M059J (cell line): ENCODE data around the gene CFAP46. TPM values are rescaled to one million over a fixed set of nuclear protein-coding genes. Genes with fewer than 3 reads are reported as not detected.
"Not testable (repeated sequence)": the region's sequence is repeated elsewhere in the genome, so short reads cannot be mapped to it uniquely, and the experiment has no call there.

Experiments used
- DNase-seq: peaks from one replicate; pipeline ENCODE4 v3.0.0-alpha.2; 2012; ENCODE audit warnings: low read depth
- total RNA-seq: library from RNA; depleted of rRNA; stranded (reverse); fragments of >200 nt; shearing (Covaris generic); gene quantifications from 2 replicates; pipeline ENCODE4 v1.2.3, GENCODE V29; 2014

The CFAP46 gene
- total RNA-seq, 1 experiment from 2014 or later = not detected

DNA sequence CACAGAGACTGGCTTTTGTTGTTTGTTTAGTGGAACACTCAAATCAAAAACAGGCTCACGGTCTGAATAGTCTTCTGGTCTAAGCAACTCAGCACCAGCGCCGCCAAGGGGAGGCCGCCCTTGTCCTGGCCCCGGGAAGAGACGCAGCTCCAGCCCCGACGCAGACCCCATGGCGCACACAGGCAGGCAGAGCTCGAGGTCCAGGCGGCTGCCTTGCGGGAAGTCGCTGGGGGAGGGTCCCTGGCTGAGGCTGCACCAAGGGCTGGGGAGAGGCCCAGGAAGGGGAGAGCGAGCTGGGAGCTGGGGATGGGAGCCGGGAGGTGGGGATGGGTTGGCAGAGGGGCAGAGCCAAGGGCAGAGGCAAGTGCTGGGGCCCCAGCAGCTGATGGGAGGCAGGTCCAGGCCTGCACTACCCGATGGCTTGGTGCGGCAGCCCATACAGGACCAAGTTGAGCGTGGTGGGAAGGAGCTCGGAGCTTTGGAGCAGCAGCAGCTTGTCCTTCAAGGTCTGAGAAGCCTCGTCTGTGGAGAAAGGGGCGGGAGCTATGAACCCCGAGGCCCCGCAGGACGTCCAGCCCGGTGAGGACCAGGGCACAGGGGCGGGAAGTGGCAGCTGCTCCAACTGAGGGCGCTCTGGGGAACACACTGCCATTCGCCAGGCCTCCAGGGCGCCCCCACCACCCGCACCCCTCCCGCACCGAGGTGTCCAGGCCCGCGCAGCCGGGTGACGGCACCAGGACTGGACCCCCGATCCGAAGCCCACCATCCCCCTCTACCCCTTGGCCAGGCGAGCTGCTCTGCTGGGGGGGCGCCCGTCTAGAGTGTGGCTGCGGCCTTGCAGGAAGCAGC lies 133.8 kb downstream of the CFAP46 start:
- DNase-seq = no peak

DNA sequence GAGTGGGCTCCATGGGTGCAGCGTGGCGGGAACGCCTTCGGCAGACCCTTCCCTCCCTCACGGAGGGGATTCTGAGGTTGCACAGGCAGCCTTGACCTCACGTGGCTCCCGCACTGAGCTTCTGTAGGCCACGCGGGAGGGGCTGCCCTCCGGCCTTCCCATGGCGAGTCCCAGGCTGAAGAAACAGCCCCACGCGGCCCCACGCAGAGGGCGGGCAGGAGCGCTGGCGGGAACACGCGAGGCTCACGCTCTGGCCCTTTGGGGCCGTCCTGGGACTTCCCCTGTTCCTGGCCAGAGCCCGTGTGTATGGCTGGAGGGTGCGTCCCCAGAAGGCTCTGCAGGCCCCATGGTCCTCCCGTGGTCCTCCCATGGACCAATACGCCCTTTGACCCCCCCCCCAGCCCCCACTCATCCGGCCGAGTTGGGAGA lies 134.7 kb downstream of the CFAP46 start:
- no peak for DNase-seq

GRCh38 chr10:132806561-132807003 lies 135.8 kb downstream of the CFAP46 start:
- DNase-seq = no peak

DNA sequence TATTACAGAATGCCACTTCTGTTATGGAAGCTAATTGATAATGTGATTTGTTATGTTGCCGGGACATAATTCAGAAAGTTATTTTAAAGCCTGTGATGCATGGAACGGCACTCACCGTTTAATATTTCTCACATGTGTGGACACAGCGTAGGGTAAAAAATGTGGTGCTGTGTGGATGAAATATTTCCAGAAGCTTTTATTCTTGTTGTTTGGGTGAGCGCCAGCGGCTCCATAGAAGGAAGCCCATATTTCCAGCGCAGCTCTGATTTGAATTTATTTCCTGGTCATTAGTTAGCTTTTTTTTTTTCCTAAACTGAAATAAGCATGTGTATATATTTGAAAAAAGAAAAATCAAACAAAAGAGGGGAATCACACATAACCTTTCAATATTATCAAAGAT lies 136.3 kb downstream of the CFAP46 start:
- DNase-seq = no peak

GRCh38 chr10:132805599-132805998 lies 136.8 kb downstream of the CFAP46 start:
- DNase-seq = no peak

DNA sequence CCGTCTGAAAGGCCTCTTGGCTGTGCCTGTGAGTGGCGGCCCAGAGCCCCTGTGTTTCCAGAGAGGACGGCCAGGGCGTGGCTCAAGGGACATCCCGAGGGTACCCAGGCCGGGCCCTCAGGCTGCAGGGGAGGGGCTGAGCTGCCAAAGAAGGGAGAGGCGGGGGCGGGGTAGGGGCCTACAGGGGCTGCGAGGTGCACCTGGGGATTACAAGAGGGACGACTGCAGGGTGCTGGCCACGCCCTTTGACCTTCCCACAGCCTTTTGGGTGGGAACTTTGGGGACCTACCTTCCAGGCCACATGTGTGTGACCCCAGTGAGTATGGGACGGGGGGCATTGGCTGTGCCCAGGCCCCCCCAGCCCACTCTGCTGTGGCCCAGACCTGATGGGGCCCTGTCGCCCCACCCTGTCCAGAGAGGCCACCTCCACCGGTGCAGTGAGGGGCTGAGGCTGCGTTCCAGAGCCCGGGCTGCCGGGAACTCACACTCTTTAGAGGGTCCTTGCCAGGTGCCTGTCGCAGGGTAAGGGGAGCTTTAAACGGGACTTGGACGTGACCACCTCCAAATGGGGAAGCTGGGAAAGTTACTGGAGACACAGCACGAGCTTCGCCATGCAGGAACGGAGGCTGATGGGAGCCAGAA lies 137.5 kb downstream of the CFAP46 start:
- no peak for DNase-seq

GRCh38 chr10:132804287-132804686 lies 138.1 kb downstream of the CFAP46 start:
- no peak for DNase-seq

GRCh38 chr10:132803416-132804210 lies 138.8 kb downstream of the CFAP46 start:
- no peak for DNase-seq

- no peak for DNase-seq
These were observed 139.6 kb downstream of the CFAP46 start for GRCh38 chr10:132802694-132803320.

DNA sequence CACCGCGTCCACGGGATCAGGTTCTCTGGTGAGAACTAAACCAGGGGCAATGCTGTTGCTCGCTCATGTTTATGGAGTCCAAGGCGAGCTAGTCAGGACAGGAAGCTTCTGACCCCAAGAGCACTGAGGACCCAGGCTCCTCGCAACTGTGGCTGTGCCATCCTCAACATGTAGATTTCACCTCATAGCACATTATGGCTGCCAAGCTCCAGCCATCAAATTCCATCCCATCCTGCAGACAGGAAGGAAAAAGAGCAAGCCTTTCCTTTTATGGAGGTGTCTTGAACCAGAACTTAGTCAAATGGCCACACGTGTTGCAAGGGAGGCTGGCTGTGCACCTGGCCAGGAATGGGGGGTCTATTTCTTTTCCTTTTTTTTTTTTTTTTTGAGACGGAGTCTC lies 140.3 kb downstream of the CFAP46 start:
- no peak for DNase-seq

- DNase-seq = no peak
These were observed 142.5 kb downstream of the CFAP46 start for GRCh38 chr10:132799865-132800264.

GRCh38 chr10:132798876-132799275 lies 143.5 kb downstream of the CFAP46 start:
- no peak for DNase-seq

DNA sequence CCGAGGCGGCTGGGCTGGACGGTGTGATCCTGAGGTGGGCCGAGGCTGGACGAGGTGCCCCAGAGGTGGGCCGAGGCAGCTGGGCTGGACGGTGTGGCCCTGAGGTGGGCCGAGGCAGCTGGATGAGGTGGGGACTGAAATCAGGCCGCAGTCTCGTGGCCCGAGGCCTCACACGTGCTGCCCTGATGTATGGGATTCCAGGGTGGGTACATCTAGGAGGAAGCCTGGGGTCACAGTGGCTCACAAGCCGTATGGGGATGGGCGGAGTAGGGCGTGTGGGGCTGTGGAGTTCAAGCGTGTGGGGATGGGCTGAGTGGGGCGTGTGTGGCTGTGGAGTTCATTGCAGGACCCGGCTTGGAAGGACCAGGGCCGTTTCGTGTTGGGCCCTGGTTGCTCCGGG lies 144.0 kb downstream of the CFAP46 start:
- no peak for DNase-seq

DNA sequence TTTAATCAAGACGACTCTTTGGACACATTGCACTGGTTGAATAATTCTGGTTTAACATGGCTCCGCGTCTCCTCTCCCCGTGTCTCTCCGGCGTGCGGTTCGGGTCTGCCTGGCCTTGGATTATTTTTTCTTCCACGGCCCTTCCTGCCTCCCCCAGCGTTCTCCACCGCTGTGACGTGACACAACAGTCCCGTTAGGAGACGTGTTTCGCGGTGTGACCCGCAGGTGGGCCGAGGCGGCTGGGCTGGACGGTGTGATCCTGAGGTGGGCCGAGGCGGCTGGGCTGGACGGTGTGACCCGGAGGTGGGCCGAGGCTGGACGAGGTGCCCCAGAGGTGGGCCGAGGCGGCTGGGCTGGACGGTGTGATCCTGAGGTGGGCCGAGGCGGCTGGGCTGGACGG lies 144.4 kb downstream of the CFAP46 start:
- not testable (repeated sequence) for DNase-seq

GRCh38 chr10:132796846-132797245 lies 145.5 kb downstream of the CFAP46 start:
- no peak for DNase-seq

GRCh38 chr10:132793871-132794849 lies 148.2 kb downstream of the CFAP46 start:
- no peak for DNase-seq

DNA sequence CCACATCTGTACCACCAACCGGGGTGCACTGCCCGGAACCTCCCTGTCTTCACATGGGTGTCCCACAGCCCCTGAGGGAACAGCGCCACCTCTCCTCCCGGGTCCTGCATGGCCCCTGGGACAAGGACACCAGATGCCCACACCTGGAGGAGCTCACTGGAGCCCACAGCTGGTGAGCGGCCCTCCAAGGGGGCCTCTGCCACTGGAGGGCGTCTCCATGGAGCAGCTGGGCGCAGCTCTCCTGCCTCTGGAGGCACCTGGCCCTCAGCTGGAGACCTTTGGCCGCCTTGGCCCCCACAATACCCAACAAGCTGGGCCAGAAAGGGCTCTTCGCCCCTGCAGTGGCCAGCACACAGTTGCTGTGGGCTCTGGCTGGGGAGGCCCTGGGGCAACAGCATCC lies 149.2 kb downstream of the CFAP46 start:
- DNase-seq = no peak

- no peak for DNase-seq
These were observed 149.6 kb downstream of the CFAP46 start for GRCh38 chr10:132792796-132793195.

DNA sequence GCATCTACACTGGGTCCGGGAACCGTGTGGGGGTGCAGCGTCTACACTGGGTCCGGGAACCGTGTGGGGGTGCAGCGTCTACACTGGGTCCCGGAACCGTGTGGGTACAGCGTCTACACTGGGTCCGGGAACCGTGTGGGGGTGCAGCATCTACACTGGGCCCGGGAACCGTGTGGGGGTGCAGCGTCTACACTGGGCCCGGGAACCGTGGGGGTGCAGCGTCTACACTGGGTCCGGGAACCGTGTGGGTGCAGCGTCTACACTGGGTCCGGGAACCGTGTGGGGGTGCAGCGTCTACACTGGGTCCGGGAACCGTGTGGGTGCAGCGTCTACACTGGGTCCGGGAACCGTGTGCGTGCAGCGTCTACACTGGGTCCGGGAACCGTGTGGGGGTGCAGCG lies 150.3 kb downstream of the CFAP46 start:
- DNase-seq = not testable (repeated sequence)

- DNase-seq = no peak
These were observed 151.2 kb downstream of the CFAP46 start for GRCh38 chr10:132790934-132791829.
